Measurements from ENCODE around the gene KIF13A. TPM values are rescaled to one million over a fixed set of nuclear protein-coding genes. Genes with fewer than 3 reads are reported as not detected.
A peak's percentile ranks its signal among the peaks of the same experiment; 100 is the strongest.

Gene KIF13A
- total and polyA plus RNA-seq, 2 donors from 2014 or later, result 12.6 to 35.9 TPM

- TF ChIP-seq CTCF (IDR thresholded peaks at IDR 0.05; ENCODE audit: borderline replicate concordance, extremely low read depth, insufficient read depth), result no peak
- Histone ChIP-seq H3K4me1 (ENCODE audit: control insufficient read depth in 2 of 3, insufficient read depth in 2 of 3, low read depth in 1 of 3, low read length in 3 of 3) (no peaks in the 10 kb centered on the region), H3K4me3 (ENCODE audit: low read length in 3 of 3) (no peak overlapping the region), H3K36me3 (ENCODE audit: control insufficient read depth in 2 of 3, insufficient read depth in 3 of 3, low read length in 3 of 3) (peaks cover 0 to 2% (median 2%) of the 10 kb centered on the region in 3 donors), H3K27ac (ENCODE audit: low read depth in 2 of 2, low read length in 2 of 2) (no peak overlapping the region), H3K27me3 (ENCODE audit: control insufficient read depth, insufficient read depth, low read length) (no peaks in the 10 kb centered on the region), H3K9me3 (ENCODE audit: control insufficient read depth in 2 of 3, insufficient read depth in 1 of 3, low read length in 3 of 3) (no peaks in the 10 kb centered on the region), H3K9ac (ENCODE audit: low read length in 3 of 3) (no peak overlapping the region)
- DNase-seq (peak in 4 of 5 donors; percentile 23 to 66 (median 50)), FAIRE-seq (peak; percentile 63)
- intact Hi-C loops (cut with DNase I), result no loop called here
Measured at GRCh38 chr6:17816921-17817611, 170.4 kb downstream of the KIF13A start.

- Histone ChIP-seq H3K4me1 (ENCODE audit: control insufficient read depth in 2 of 3, insufficient read depth in 2 of 3, low read depth in 1 of 3, low read length in 3 of 3) (no peaks in the 10 kb centered on the region), H3K9me3 (ENCODE audit: control insufficient read depth in 2 of 3, insufficient read depth in 1 of 3, low read length in 3 of 3) (no peaks in the 10 kb centered on the region), H3K36me3 (ENCODE audit: control insufficient read depth in 2 of 3, insufficient read depth in 3 of 3, low read length in 3 of 3) (peaks cover 0 to 2% (median 2%) of the 10 kb centered on the region in 3 donors), H3K9ac (ENCODE audit: low read length in 3 of 3) (no peak overlapping the region), H3K27me3 (ENCODE audit: control insufficient read depth, insufficient read depth, low read length) (no peaks in the 10 kb centered on the region), H3K4me3 (ENCODE audit: low read length in 3 of 3) (no peak overlapping the region), H3K27ac (ENCODE audit: low read depth in 2 of 2, low read length in 2 of 2) (no peak overlapping the region)
- intact Hi-C loops (cut with DNase I), result no loop called here
- FAIRE-seq (no peak), DNase-seq (peak in 2 of 5 donors; percentile 16 to 30)
- TF ChIP-seq CTCF (IDR thresholded peaks at IDR 0.05; ENCODE audit: borderline replicate concordance, extremely low read depth, insufficient read depth), result no peak
Measured at GRCh38 chr6:17813542-17813941, 173.9 kb downstream of the KIF13A start.

- Histone ChIP-seq H3K4me1 (ENCODE audit: control insufficient read depth in 2 of 3, insufficient read depth in 2 of 3, low read depth in 1 of 3, low read length in 3 of 3) (no peaks in the 10 kb centered on the region), H3K9me3 (ENCODE audit: control insufficient read depth in 2 of 3, insufficient read depth in 1 of 3, low read length in 3 of 3) (no peaks in the 10 kb centered on the region), H3K27ac (ENCODE audit: low read depth in 2 of 2, low read length in 2 of 2) (no peak overlapping the region), H3K9ac (ENCODE audit: low read length in 3 of 3) (no peak overlapping the region), H3K4me3 (ENCODE audit: low read length in 3 of 3) (no peak overlapping the region), H3K36me3 (ENCODE audit: control insufficient read depth in 2 of 3, insufficient read depth in 3 of 3, low read length in 3 of 3) (peaks cover 0 to 2% (median 2%) of the 10 kb centered on the region in 3 donors), H3K27me3 (ENCODE audit: control insufficient read depth, insufficient read depth, low read length) (no peaks in the 10 kb centered on the region)
- FAIRE-seq, result no peak
- TF ChIP-seq CTCF (IDR thresholded peaks at IDR 0.05; ENCODE audit: borderline replicate concordance, extremely low read depth, insufficient read depth), result no peak
- intact Hi-C loops (cut with DNase I), result no loop called here
- DNase-seq, result no peak
Measured at GRCh38 chr6:17812311-17812710, 175.1 kb downstream of the KIF13A start.

Measured in kidney (tissue), 14 donors.